ENCODE data around the gene ACY1. TPM values are rescaled to one million over a fixed set of nuclear protein-coding genes. Genes with fewer than 3 reads are reported as not detected.

Gene ACY1
- total RNA-seq, 2 experiments from 2014 or later, result 4.9 TPM

DNA sequence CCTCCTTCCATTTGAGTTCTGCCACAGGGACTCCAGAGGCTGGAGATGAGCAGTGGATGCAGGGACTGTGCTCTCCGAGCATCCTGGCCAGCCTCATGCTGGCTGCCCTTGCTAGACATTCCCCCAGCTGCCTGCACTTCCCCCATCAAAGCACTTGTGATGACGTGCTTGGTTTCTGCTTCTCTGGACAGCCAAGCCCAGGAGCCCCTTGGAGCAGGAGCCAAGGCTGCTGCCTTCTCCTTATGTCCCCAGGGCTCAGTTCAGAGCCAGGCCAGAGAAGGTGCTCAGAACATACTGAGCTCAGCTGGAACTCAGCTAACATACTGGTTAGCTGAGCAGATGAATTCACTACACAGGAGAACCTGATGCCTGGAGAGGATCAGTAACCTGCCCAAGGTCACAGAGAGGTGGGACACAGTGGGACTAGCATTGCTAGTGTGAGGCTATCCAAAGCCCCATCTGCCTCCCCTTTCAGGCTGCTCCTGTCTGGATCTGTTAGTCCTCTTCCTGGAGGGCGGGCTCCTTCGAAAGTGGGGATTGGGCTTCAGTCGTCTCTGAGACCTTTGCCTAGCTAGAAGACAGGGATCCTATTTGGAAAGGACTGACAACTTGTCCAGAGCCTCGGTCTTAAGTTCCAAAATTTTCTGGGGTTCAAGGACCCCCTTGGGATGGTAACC, 20.3 kb upstream of the ACY1 start:
- no peak overlapping the region for H3K4me3 ChIP-seq (ENCODE audit: low read length)
- Mint-ChIP-seq H3K27ac (no peak overlapping the region), H3K4me3 (no peak overlapping the region), H3K4me1 (ENCODE audit: low read depth) (peaks cover 15% of the 10 kb centered on the region), H3K9me3 (no peaks in the 10 kb centered on the region), H3K36me3 (ENCODE audit: low read depth) (peaks cover 4% of the 10 kb centered on the region), H3K27me3 (peaks cover 5% of the 10 kb centered on the region)
- no peak for TF ChIP-seq CTCF (IDR thresholded peaks at IDR 0.05)
- no peak overlapping the region for H3K27ac ChIP-seq (ENCODE audit: low read depth in 1 of 2, low read length in 2 of 2)
- peaks cover 17% of the 10 kb centered on the region for H3K4me1 ChIP-seq (ENCODE audit: insufficient read depth, low read length)
- no peaks in the 10 kb centered on the region for H3K9me3 ChIP-seq (ENCODE audit: control insufficient read depth in 1 of 2, insufficient read depth in 1 of 2, low read length in 2 of 2)
- H3K36me3 ChIP-seq (ENCODE audit: insufficient read depth, low read length), result peaks cover 2% of the 10 kb centered on the region
- peaks cover 0 to 2% of the 10 kb centered on the region in 2 experiments for H3K27me3 ChIP-seq (ENCODE audit: control insufficient read depth in 1 of 2, insufficient read depth in 2 of 2, low read length in 2 of 2)
- POLR2A ChIA-PET, result no interaction called here
- CTCF ChIA-PET, result interaction anchor here (4.4 kb wide), 1 partner anchor 11 kb away, joined by 14 read pairs; the partner anchor contains the start of genes ABHD14A and ABHD14B
- ATAC-seq (ENCODE audit: poor library complexity) (no peak), DNase-seq (no peak)
- intact Hi-C loops (cut with DNase I, micrococcal nuclease), result no loop called here

- Mint-ChIP-seq H3K9me3 (no peaks in the 10 kb centered on the region), H3K27me3 (no peaks in the 10 kb centered on the region), H3K4me3 (no peak overlapping the region), H3K4me1 (ENCODE audit: low read depth) (peaks cover 23% of the 10 kb centered on the region), H3K27ac (no peak overlapping the region), H3K36me3 (ENCODE audit: low read depth) (no peaks in the 10 kb centered on the region)
- intact Hi-C loops (cut with DNase I, micrococcal nuclease), result no loop called here
- H3K36me3 ChIP-seq (ENCODE audit: insufficient read depth, low read length), result no peaks in the 10 kb centered on the region
- ATAC-seq (ENCODE audit: poor library complexity) (no peak), DNase-seq (no peak)
- ChIA-PET POLR2A (interaction anchor here (1.5 kb wide), 1 partner anchor 10 kb away, joined by 4 read pairs; the partner anchor contains the start of gene ABHD14B), CTCF (interaction anchor here (4.4 kb wide), 1 partner anchor 10 kb away, joined by 14 read pairs; the partner anchor contains the start of genes ABHD14A and ABHD14B)
- H3K27me3 ChIP-seq (ENCODE audit: control insufficient read depth in 1 of 2, insufficient read depth in 2 of 2, low read length in 2 of 2), result peaks cover 0 to 2% of the 10 kb centered on the region in 2 experiments
- no peak overlapping the region for H3K4me3 ChIP-seq (ENCODE audit: low read length)
- no peak for TF ChIP-seq CTCF (IDR thresholded peaks at IDR 0.05)
- no peaks in the 10 kb centered on the region for H3K9me3 ChIP-seq (ENCODE audit: control insufficient read depth in 1 of 2, insufficient read depth in 1 of 2, low read length in 2 of 2)
- H3K4me1 ChIP-seq (ENCODE audit: insufficient read depth, low read length), result peaks cover 26% of the 10 kb centered on the region
- H3K27ac ChIP-seq (ENCODE audit: low read depth in 1 of 2, low read length in 2 of 2), result no peak overlapping the region
Measured at GRCh38 chr3:51963951-51964451, 19.3 kb upstream of the ACY1 start.

DNA sequence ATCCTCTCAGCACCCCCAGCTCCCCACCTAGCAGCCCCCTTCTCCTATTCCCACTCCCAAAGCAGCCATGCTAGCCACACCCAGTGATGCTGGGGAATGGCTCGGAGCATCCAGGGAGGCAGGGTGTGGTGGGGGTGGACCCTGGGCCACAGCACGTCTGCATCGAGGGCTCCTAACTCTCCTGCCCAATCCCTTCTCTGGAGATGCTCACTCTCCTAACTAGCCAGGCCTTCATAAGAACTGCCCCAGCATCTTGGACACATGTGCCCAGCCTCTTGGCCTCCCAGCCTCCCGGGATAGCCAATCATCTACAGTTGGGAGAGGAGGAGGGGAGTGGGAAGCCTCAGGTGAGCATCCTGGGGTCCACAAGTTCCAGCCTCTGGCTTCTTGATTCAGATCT, 18.8 kb upstream of the ACY1 start:
- H3K4me1 Mint-ChIP-seq (ENCODE audit: low read depth), result peaks cover 27% of the 10 kb centered on the region
- ChIA-PET POLR2A (interaction anchor here (1.5 kb wide), 1 partner anchor 9 kb away, joined by 4 read pairs; the partner anchor contains the start of gene ABHD14B), CTCF (interaction anchor here (4.4 kb wide), 1 partner anchor 10 kb away, joined by 14 read pairs; the partner anchor contains the start of genes ABHD14A and ABHD14B)
- ATAC-seq (ENCODE audit: poor library complexity) (no peak), DNase-seq (no peak)
- H3K36me3 Mint-ChIP-seq (ENCODE audit: low read depth), result no peaks in the 10 kb centered on the region
- TF ChIP-seq CTCF (IDR thresholded peaks at IDR 0.05), result no peak
- H3K9me3 Mint-ChIP-seq, result no peaks in the 10 kb centered on the region
- H3K27ac ChIP-seq (ENCODE audit: low read depth in 1 of 2, low read length in 2 of 2), result no peak overlapping the region
- H3K36me3 ChIP-seq (ENCODE audit: insufficient read depth, low read length), result no peaks in the 10 kb centered on the region
- peaks cover 0 to 2% of the 10 kb centered on the region in 2 experiments for H3K27me3 ChIP-seq (ENCODE audit: control insufficient read depth in 1 of 2, insufficient read depth in 2 of 2, low read length in 2 of 2)
- no peak overlapping the region for H3K4me3 ChIP-seq (ENCODE audit: low read length)
- no peak overlapping the region for H3K4me3 Mint-ChIP-seq
- no peaks in the 10 kb centered on the region for H3K9me3 ChIP-seq (ENCODE audit: control insufficient read depth in 1 of 2, insufficient read depth in 1 of 2, low read length in 2 of 2)
- no peaks in the 10 kb centered on the region for H3K27me3 Mint-ChIP-seq
- peaks cover 26% of the 10 kb centered on the region for H3K4me1 ChIP-seq (ENCODE audit: insufficient read depth, low read length)
- intact Hi-C loops (cut with DNase I, micrococcal nuclease), result no loop called here
- no peak overlapping the region for H3K27ac Mint-ChIP-seq
